GM23338 (cell line): ENCODE data around the gene ENTREP3. TPM values are rescaled to one million over a fixed set of nuclear protein-coding genes. Genes with fewer than 3 reads are reported as not detected.
"Not testable (repeated sequence)": the region's sequence is repeated elsewhere in the genome, so short reads cannot be mapped to it uniquely, and the experiment has no call there.

Source experiments
- ATAC-seq: fragments of 200-7000 bp; cut with Tn5 transposase; 3 replicates; pipeline ENCODE4 v1.9.1; 2020
- DNase-seq: peaks from one replicate; pipeline ENCODE4 v3.0.0-alpha.2; 2015; ENCODE audit warnings: low spot score
- H2AFZ ChIP-seq: fragments of 200-600 bp; sonication (generic); 2 replicates; pipeline ENCODE4 v1.8.0; 2016; ENCODE audit warnings: antibody characterized with exemption, mild to moderate bottlenecking, moderate library complexity
- H3F3A ChIP-seq: fragments of 200-600 bp; sonication (generic); replicated peaks from 2 replicates; pipeline ENCODE4 v1.8.0; 2017; ENCODE audit warnings: antibody characterized with exemption, mixed run types, low read depth
- H3K27ac ChIP-seq: fragments of 200-600 bp; sonication (generic); 2 replicates; pipeline ENCODE4 v1.6.1; 2016; ENCODE audit warnings: low read depth
- H3K27me3 ChIP-seq: fragments of 200-600 bp; sonication (generic); 2 replicates; pipeline ENCODE4 v1.8.0; 2016; ENCODE audit warnings: mild to moderate bottlenecking, mixed run types, moderate library complexity; ENCODE audit not compliant: insufficient read depth
- H3K36me3 ChIP-seq: fragments of 200-600 bp; sonication (generic); 2 replicates; pipeline ENCODE4 v1.8.0; 2016; ENCODE audit warnings: mild to moderate bottlenecking; ENCODE audit not compliant: insufficient read depth
- H3K4me1 ChIP-seq: fragments of 200-600 bp; sonication (generic); 2 replicates; pipeline ENCODE4 v1.8.0; 2016; ENCODE audit warnings: mild to moderate bottlenecking, moderate library complexity; ENCODE audit not compliant: insufficient read depth
- H3K4me2 ChIP-seq: fragments of 200-600 bp; sonication (generic); 2 replicates; pipeline ENCODE4 v1.7.1; 2017; ENCODE audit warnings: mixed run types
- H3K4me3 ChIP-seq: fragments of 200-600 bp; sonication (generic); 2 replicates; pipeline ENCODE4 v1.6.1; 2016; ENCODE audit warnings: mixed run types
- H3K79me2 ChIP-seq: fragments of 200-600 bp; sonication (generic); replicated peaks from 2 replicates; pipeline ENCODE4 v1.8.0; 2017; ENCODE audit warnings: mild to moderate bottlenecking; ENCODE audit not compliant: insufficient read depth
- H3K9me2 ChIP-seq: fragments of 200-600 bp; sonication (generic); 2 replicates; pipeline ENCODE4 v1.8.0; 2017; ENCODE audit not compliant: insufficient read depth
- H4K20me1 ChIP-seq: fragments of 200-600 bp; sonication (generic); replicated peaks from 2 replicates; pipeline ENCODE4 v1.8.0; 2017; ENCODE audit warnings: mild to moderate bottlenecking; ENCODE audit not compliant: insufficient read depth
- H3K27ac Mint-ChIP-seq: 2 replicates; pipeline ENCODE4 v1.8.0; 2020; ENCODE audit warnings: inconsistent platforms, mild to moderate bottlenecking, moderate library complexity, mixed read lengths
- H3K27me3 Mint-ChIP-seq: 3 replicates; pipeline ENCODE4 v1.8.0; 2022; ENCODE audit warnings: low read depth, mild to moderate bottlenecking, moderate library complexity, mixed read lengths, inconsistent platforms; ENCODE audit not compliant: insufficient read depth, poor library complexity
- H3K36me3 Mint-ChIP-seq: 3 replicates; pipeline ENCODE4 v1.8.0; 2021; ENCODE audit warnings: low read depth, mild to moderate bottlenecking, inconsistent platforms, moderate library complexity, mixed read lengths
- H3K4me1 Mint-ChIP-seq: 3 replicates; pipeline ENCODE4 v1.8.0; 2020; ENCODE audit warnings: mild to moderate bottlenecking, inconsistent platforms, mixed read lengths
- H3K4me3 Mint-ChIP-seq: 3 replicates; pipeline ENCODE4 v1.8.0; 2021; ENCODE audit warnings: moderate library complexity, mild to moderate bottlenecking, inconsistent platforms, mixed read lengths
- H3K9me3 Mint-ChIP-seq: 3 replicates; pipeline ENCODE4 v1.8.0; 2020; ENCODE audit warnings: moderate library complexity, mild to moderate bottlenecking, inconsistent platforms, mixed read lengths
- EZH2phosphoT487 ChIP-seq: fragments of 200-600 bp; sonication (generic); IDR thresholded peaks from one replicate; pipeline ENCODE4 v1.8.1; 2018; ENCODE audit warnings: antibody characterized with exemption; ENCODE audit not compliant: unreplicated experiment
- JUNB ChIP-seq: IDR thresholded peaks from one replicate; pipeline ENCODE4 v1.6.1; 2016; ENCODE audit warnings: antibody characterized with exemption; ENCODE audit not compliant: unreplicated experiment
- POLR2AphosphoS5 ChIP-seq: IDR thresholded peaks from 2 replicates; pipeline ENCODE4 v1.6.1; 2016; ENCODE audit warnings: antibody characterized with exemption, low read depth
- STAT1 ChIP-seq: IDR thresholded peaks from one replicate; pipeline ENCODE4 v1.6.1; 2016; ENCODE audit warnings: antibody characterized with exemption; ENCODE audit not compliant: unreplicated experiment
- ZNF114 ChIP-seq: fragments of 250-450 bp; sonication (Bioruptor Pico); IDR thresholded peaks from 2 replicates; pipeline ENCODE4 v1.5.0; 2020; ENCODE audit warnings: mild to moderate bottlenecking, moderate library complexity
- ZNF331 ChIP-seq: fragments of 250-450 bp; sonication (Bioruptor Pico); IDR thresholded peaks from 2 replicates; pipeline ENCODE4 v1.5.0; 2020; ENCODE audit warnings: low read depth, mild to moderate bottlenecking, moderate library complexity
- polyA plus RNA-seq: library from polyadenylated mRNA; unstranded; fragments of >200 nt; fragmentation: Nextera tagmentation; extraction: Ambion mirVana; gene quantifications from 2 replicates; pipeline ENCODE4 v1.2.1, GENCODE V29; 2016
- total RNA-seq: library from RNA; depleted of rRNA; stranded (reverse); fragments of >200 nt; shearing (Covaris generic); gene quantifications from 2 replicates; pipeline ENCODE4 v1.2.3, GENCODE V29; 2014
- TF ChIP-seq, protein P1 (sequence below), 2 experiments: fragments of 200-600 bp in 1 of 2; sonication (generic) in 1 of 2; conservative IDR thresholded peaks; 2 replicates each; pipeline versions ENCODE4 v1.5.1 to v1.6.1; 2016 to 2017; ENCODE audit warnings: antibody characterized with exemption in 2 of 2, low read depth in 2 of 2, mild to moderate bottlenecking in 2 of 2, moderate library complexity in 1 of 2
- TF ChIP-seq, protein P2 (sequence below): IDR thresholded peaks from 2 replicates; pipeline ENCODE4 v1.6.1; 2016; ENCODE audit warnings: antibody characterized with exemption

ENTREP3 gene
- total and polyA plus RNA-seq, 2 experiments from 2014 or later: 18.6 to 46.3 TPM

GRCh38 chr1:155291006-155291405 lies 35.7 kb upstream of the ENTREP3 start:
- not testable (repeated sequence) for H3K4me3 ChIP-seq

GRCh38 chr1:155287987-155288543 lies 32.8 kb upstream of the ENTREP3 start:
- no peak overlapping the region for H3K4me3 Mint-ChIP-seq
- Histone ChIP-seq H3K27me3 (0 out of 2 replicates have a peak, but pooled peaks cover under 1% of the 10 kb centered on the region), H4K20me1 (no peaks in the 10 kb centered on the region; the same call in 1 of the 2 replicates), H3K9me2 (no peaks in the 10 kb centered on the region), H2AFZ (no peak overlapping the region), H3K4me1 (no peaks in the 10 kb centered on the region), H3K27ac (no peak overlapping the region), H3K4me2 (no peak overlapping the region), H3K4me3 (no peak overlapping the region), H3K79me2 (no peaks in the 10 kb centered on the region), H3K36me3 (no peaks in the 10 kb centered on the region), H3F3A (no peaks in the 10 kb centered on the region)
- no peaks in the 10 kb centered on the region; the same call in 2 of the 3 replicates for H3K36me3 Mint-ChIP-seq
- H3K9me3 Mint-ChIP-seq: no peaks in the 10 kb centered on the region
- H3K4me1 Mint-ChIP-seq: no peaks in the 10 kb centered on the region; the same call in 2 of the 3 replicates
- ATAC-seq: no peak; the same call in 2 of the 3 replicates
- no peak for DNase-seq
- TF ChIP-seq EZH2phosphoT487: no peak
- no peak overlapping the region for H3K27ac Mint-ChIP-seq
- peaks cover 7% of the 10 kb centered on the region for H3K27me3 Mint-ChIP-seq

More at GRCh38 chr1:155291006-155291405, 35.7 kb upstream of the ENTREP3 start:
- peaks cover 29% of the 10 kb centered on the region for H3K27me3 ChIP-seq
- not testable (repeated sequence) for H3K4me2 ChIP-seq, H2AFZ ChIP-seq, H3K4me3 Mint-ChIP-seq, H3K79me2 ChIP-seq, DNase-seq, H3K9me2 ChIP-seq, ATAC-seq, H3K9me3 Mint-ChIP-seq, H3F3A ChIP-seq, H3K4me1 ChIP-seq, H3K27ac ChIP-seq, H3K36me3 ChIP-seq, H3K36me3 Mint-ChIP-seq, H4K20me1 ChIP-seq, H3K27ac Mint-ChIP-seq
- Mint-ChIP-seq H3K27me3 (peaks cover 19% of the 10 kb centered on the region), H3K4me1 (peaks cover 12% of the 10 kb centered on the region)

- Mint-ChIP-seq H3K4me1 (no peaks in the 10 kb centered on the region; the same call in 1 of the 3 replicates), H3K9me3 (no peaks in the 10 kb centered on the region), H3K27ac (no peak overlapping the region), H3K27me3 (peaks cover 7% of the 10 kb centered on the region), H3K36me3 (peaks cover 3% of the 10 kb centered on the region; the same call in 1 of the 3 replicates), H3K4me3 (no peak overlapping the region)
- no peak overlapping the region for H3K4me3 ChIP-seq
- ATAC-seq: no peak
- H3K4me1 ChIP-seq: no peaks in the 10 kb centered on the region
- no peaks in the 10 kb centered on the region for H3K27me3 ChIP-seq
- no peaks in the 10 kb centered on the region for H3K9me2 ChIP-seq
- DNase-seq: no peak
- no peaks in the 10 kb centered on the region for H3K36me3 ChIP-seq
- H3K4me2 ChIP-seq: no peak overlapping the region
- H2AFZ ChIP-seq: no peak overlapping the region
- H3K79me2 ChIP-seq: no peaks in the 10 kb centered on the region
- H3K27ac ChIP-seq: no peak overlapping the region
- H3F3A ChIP-seq: no peaks in the 10 kb centered on the region
- no peaks in the 10 kb centered on the region; the same call in 1 of the 2 replicates for H4K20me1 ChIP-seq
- TF ChIP-seq JUNB (no peak), POLR2AphosphoS5 (no peak), ZNF114 (CRISPR knock-in tag) (no peak), EZH2phosphoT487 (no peak), STAT1 (no peak), ZNF331 (no peak)
- TF ChIP-seq, protein P1, sequence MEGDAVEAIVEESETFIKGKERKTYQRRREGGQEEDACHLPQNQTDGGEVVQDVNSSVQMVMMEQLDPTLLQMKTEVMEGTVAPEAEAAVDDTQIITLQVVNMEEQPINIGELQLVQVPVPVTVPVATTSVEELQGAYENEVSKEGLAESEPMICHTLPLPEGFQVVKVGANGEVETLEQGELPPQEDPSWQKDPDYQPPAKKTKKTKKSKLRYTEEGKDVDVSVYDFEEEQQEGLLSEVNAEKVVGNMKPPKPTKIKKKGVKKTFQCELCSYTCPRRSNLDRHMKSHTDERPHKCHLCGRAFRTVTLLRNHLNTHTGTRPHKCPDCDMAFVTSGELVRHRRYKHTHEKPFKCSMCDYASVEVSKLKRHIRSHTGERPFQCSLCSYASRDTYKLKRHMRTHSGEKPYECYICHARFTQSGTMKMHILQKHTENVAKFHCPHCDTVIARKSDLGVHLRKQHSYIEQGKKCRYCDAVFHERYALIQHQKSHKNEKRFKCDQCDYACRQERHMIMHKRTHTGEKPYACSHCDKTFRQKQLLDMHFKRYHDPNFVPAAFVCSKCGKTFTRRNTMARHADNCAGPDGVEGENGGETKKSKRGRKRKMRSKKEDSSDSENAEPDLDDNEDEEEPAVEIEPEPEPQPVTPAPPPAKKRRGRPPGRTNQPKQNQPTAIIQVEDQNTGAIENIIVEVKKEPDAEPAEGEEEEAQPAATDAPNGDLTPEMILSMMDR (conservative IDR thresholded peaks at IDR 0.05; ENCODE audit: low read depth in 2 of 2): no peak
- TF ChIP-seq, protein P2, sequence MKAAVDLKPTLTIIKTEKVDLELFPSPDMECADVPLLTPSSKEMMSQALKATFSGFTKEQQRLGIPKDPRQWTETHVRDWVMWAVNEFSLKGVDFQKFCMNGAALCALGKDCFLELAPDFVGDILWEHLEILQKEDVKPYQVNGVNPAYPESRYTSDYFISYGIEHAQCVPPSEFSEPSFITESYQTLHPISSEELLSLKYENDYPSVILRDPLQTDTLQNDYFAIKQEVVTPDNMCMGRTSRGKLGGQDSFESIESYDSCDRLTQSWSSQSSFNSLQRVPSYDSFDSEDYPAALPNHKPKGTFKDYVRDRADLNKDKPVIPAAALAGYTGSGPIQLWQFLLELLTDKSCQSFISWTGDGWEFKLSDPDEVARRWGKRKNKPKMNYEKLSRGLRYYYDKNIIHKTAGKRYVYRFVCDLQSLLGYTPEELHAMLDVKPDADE: no peak
Measured at GRCh38 chr1:155286544-155286943, 31.3 kb upstream of the ENTREP3 start.
